Retinal pigment epithelial cell (primary cell): ENCODE measurements around the gene BAIAP2.
A peak's percentile ranks its signal among the peaks of the same experiment; 100 is the strongest.

Source experiments
- DNase-seq: peaks from one replicate; pipeline ENCODE4 v3.0.0-alpha.2; 2010; ENCODE audit warnings: low read depth
- H3K4me3 ChIP-seq: 2 replicates; pipeline ENCODE4 v1.5.1; 2011; ENCODE audit warnings: mild to moderate bottlenecking, low read length, control low read depth, moderate library complexity
- TF ChIP-seq, protein P1 (sequence below): conservative IDR thresholded peaks from 2 replicates; pipeline ENCODE4 v1.5.1; 2011; ENCODE audit warnings: low read depth, low read length, control low read depth, inconsistent platforms

Gene BAIAP2

DNA sequence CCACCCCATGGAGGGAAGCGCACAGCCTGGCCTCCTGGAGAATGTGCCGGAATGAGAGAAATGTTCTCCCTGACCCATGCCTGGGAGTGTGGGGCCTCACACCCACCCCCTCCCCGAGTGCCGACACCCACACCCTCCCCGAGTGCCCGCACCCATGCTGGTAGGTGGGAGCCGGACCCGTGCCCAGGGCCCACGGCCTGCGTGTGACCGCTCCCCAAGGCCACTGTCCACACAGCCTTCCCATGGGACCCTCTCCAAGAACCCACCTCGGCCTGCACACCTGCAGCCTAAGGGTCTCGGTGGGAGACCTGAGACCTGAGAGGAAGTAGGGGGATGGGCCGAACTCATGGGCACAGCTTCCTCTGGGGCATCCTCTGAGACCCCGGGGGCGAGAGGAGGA is 127.0 kb downstream of the BAIAP2 start:
- TF ChIP-seq, protein P1, sequence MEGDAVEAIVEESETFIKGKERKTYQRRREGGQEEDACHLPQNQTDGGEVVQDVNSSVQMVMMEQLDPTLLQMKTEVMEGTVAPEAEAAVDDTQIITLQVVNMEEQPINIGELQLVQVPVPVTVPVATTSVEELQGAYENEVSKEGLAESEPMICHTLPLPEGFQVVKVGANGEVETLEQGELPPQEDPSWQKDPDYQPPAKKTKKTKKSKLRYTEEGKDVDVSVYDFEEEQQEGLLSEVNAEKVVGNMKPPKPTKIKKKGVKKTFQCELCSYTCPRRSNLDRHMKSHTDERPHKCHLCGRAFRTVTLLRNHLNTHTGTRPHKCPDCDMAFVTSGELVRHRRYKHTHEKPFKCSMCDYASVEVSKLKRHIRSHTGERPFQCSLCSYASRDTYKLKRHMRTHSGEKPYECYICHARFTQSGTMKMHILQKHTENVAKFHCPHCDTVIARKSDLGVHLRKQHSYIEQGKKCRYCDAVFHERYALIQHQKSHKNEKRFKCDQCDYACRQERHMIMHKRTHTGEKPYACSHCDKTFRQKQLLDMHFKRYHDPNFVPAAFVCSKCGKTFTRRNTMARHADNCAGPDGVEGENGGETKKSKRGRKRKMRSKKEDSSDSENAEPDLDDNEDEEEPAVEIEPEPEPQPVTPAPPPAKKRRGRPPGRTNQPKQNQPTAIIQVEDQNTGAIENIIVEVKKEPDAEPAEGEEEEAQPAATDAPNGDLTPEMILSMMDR: no peak

DNA sequence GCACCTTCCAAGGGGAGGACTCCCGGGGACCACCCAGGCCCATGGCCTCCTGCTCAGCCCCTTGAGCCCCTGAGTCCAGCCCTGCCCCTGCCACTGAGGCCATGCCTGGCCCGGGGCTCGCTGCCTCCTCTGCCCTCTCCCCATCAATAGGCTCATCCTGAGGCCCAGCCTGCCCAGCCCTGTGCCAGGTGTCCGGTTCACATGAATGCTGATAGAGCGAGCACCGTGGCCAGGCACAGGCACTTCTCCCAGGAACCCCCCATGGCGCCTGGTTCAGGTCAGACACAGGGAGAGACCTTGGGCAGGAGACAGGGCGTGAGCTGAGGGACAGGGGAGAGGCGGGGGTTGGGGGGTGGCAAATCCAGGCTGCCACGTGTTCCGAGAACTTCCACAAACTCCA is 127.5 kb downstream of the BAIAP2 start:
- DNase-seq: no peak
- TF ChIP-seq, protein P1: no peak
- no peak overlapping the region for H3K4me3 ChIP-seq

More for the DNA sequence above, 127.0 kb downstream of the BAIAP2 start:
- no peak for DNase-seq
- no peak overlapping the region for H3K4me3 ChIP-seq

DNA sequence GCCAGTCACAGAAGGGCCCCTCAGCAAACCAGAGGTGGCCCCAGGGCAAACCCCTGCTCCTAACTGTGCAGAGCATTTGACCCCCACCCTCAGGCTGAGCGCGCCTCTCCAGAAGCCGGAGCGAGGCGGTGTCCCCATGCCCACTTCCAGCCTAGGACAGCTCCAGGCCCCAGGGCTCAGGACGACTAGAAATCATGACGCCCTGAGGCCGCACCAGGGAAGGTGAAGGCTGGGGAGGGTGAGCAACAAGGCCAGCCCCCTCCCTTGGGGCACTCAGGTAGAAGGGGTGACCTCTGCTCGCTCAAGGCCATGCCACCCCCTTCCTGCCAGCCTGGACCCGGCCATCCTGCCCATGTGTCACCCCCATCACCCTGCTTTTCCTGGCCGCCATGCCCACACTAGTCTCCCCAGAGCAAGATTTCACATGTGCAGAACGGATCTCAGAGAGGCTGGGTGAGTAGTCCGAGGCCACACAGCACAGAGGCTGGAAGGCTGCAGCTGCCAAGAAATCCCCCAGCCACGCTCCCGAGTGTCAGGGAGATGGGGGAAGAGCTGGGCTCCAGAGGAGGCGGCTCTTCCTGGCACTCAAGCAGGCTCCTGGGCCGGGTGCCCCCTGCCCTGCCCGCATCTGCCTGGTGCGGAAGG is 128.2 kb downstream of the BAIAP2 start:
- no peak for DNase-seq
- no peak overlapping the region for H3K4me3 ChIP-seq
- TF ChIP-seq, protein P1: no peak

DNA sequence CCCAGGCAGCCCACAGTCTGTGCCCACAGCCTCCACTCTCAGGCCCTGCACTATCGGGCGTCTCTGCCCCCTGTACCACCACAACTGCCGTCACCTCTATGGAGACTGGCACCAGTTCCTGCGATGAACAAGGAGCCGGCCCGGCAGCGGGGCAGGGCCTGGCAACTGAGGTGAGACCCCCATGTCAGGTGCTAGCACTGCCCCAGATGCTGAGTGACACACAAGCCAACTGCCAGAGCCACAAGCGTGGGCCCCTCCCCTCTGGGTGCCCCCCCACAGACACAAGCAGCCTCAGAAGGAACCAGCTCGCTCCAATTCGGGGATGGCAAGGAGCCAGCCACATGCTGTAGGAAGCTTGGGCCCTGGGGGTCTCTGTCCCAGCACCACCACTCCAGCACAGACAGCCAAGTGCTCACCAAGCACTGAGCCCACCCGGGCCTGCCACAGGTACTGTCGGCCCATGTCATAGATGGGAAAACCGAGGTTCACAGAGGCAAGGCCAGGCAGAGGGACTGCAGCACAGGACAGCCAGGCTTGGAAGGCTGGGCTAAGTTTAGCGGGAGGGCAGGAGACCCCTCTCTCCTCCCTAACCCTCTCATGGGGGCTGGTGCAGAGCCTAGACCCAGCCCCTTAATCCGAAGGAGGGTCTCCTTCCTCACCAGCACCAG is 128.9 kb downstream of the BAIAP2 start:
- H3K4me3 ChIP-seq: no peak overlapping the region
- TF ChIP-seq, protein P1: no peak
- DNase-seq: no peak

DNA sequence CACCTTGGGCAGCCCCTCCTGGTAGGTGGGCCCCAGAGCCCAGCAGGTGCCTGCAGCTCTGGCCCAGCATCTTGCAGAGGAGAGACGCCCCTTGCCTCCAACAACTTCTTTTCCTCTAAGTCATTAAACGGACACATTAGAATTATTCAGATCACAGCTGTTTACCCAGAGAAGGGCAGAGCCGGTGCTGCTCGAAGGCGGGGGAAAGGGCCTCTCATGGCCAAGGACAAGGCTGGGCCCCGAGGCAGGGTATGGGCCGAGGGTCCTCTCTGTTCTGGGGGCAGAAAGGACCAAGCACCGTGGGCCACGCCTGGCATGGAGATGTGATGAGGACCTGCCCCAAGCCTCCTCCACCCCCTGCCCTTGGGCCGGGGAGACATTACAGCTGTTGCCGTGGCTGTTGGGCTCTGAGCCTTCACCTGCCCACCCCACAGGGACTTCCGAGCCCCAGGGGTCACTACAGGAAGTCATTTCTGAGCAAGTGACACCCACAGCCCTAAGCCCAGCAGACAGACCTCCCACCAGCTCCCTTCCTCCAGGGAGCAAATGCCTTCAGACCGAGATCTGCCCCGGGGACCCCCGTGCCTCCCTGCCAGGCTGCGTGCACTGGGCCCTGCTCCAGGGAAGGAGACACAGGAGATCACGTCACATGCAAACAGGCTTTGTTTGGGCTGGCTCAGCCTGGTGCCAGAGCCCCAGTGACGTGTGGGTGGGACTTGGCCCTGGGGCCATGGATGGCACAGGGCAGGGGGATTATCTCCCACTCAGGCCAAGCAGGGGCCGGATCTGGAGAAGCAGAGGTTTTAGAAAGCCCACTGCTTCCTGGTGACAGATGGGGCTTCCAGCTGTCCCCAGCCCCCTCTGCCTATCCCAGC is 129.7 kb downstream of the BAIAP2 start:
- H3K4me3 ChIP-seq: no peak overlapping the region
- peak; percentile 33 for DNase-seq
- TF ChIP-seq, protein P1: no peak

DNA sequence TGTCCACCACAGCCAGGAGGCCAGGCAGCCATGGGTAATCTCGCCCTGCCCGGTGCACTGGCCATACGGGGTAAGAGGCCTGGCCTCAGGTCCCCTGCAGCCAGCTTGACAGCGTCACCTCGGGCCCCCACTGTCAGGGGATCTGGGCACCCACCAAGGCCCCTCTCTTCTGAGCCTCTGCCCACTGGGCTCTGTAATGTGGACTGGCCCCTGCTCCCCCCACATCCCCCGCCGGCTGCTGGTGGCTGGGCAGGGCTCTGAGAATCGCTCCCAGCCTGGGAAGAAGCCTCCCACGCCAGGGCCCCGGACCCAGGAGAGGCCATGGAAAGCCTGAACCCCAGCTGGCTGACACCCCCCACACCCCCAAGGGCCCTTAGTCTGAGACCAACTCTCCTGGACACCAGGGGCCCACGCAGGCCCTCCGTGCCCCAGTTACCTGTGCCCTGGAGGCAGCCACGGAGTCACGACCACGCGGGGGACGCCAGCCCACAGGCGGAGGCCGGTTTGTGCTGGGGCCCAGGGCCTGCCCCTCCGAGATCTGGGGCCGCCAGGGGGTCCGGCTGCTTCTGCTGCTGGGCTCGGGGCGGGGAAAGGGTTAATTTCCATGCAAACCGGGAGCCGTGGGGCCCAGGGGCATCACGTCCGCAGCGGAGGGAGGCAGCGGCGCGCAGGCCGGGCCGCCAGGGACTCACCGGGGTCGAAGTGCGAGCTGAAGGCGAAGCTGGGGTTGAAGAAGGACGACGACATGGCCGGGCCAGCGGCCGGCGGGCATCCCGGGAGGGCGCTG is 130.5 kb downstream of the BAIAP2 start, which contains the start of gene PVALEF:
Gene PVALEF, plus strand, starts transcription at position 262 of the 787 bp plus-strand sequence. CDS start 15,720 bp downstream, outside the sequence.
- peak within 1 kb of the TSS; percentile 41 for H3K4me3 ChIP-seq
- no peak for DNase-seq
- TF ChIP-seq, protein P1: no peak
